HG02623 (cell line): ENCODE measurements around the gene RHBDD3.

ENCODE experiments used
- ATAC-seq: cut with Tn5 transposase; IDR thresholded peaks from one replicate; pipeline ENCODE4 v1.9.1; 2021; ENCODE audit warnings: moderate library complexity; ENCODE audit not compliant: unreplicated experiment

RHBDD3 gene

DNA sequence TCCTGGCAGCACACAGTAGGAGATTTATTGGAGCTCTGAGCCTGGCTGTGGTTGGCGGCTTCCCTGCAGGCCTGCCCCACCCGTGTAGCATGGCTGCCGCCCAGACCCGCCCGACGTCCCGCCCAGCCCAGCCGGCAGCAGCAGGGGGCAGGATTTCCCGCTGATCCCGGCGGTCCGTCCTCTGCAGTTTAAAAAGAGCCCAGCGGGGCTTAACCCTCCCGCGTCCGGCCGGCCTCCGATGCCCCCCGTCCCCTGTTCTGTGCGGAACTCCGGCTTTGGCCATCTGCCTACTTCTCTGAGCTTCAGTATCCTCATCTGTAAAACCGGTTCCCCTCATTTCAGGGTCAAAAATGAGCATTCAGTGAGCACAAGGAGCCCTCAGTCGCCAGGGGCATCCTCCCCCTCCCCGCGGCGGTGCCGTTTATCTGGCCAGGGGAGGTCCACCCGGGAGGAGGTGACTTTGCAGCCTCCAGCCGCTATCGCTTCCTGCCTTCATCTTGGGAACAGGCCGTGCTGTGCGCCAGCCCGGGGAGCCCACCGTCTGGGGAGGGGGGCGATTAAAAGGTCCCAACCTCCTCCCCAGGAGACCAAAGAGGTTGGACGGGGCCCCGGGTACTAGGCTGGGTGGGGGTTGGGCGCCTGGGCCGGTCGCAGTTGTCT, 38.5 kb upstream of the RHBDD3 start, which contains the start of gene GAS2L1:
GAS2L1 (plus strand) TSS at position 476 of the 660 bp plus-strand sequence. CDS start 1,456 bp downstream, outside the sequence.
- no peak for ATAC-seq

- no peak for ATAC-seq
Observed at GRCh38 chr22:29305836-29306174, 38.0 kb upstream of the RHBDD3 start.

- ATAC-seq: no peak
Observed at GRCh38 chr22:29302681-29303465, 35.1 kb upstream of the RHBDD3 start.

DNA sequence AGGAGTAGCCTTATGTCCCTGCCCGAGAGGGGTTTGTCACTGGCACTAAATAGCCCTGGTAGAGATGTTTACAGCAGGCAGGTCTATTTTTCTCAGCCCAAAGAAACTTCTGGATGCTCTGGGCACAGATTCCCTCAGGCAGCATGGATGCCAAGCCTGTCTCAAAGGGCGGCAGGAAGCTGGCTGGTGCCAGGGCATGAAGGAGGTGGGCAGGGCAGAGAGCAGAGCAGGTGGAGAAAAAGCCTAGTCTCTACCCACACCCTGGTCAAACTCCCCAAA, 34.6 kb upstream of the RHBDD3 start:
- no peak for ATAC-seq

DNA sequence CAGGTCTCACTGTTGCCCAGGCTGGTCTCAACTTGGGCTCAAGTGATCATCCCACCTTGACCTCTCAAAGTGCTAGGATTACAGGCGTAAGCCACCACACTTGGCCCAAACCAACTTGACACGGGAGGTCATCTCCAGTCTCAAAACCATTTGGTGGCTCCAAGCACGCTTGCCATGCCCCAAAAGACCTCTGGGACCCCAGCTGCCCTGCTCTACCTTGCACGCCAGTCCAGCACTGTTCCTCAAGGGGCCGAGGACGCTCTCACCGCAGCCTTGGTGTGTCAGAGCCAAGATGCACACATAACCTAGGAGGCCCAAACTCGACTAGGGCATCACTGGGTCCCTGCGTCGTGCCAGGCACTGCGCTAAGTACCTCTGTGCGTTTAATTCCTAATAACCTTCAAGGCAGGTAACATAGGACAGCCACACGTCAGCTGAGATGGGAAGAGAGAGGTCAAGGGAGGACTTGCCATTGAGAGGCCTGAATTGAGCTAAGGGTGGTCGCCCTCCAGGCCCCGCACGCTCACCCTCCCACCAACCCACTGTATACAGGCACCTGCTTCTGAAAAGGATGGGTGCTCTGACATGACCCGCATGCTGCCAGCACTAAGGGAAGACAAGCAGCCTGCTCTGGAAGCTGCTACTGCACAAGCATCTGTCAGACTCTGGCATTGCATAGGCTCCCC, 34.1 kb upstream of the RHBDD3 start:
- no peak for ATAC-seq

DNA sequence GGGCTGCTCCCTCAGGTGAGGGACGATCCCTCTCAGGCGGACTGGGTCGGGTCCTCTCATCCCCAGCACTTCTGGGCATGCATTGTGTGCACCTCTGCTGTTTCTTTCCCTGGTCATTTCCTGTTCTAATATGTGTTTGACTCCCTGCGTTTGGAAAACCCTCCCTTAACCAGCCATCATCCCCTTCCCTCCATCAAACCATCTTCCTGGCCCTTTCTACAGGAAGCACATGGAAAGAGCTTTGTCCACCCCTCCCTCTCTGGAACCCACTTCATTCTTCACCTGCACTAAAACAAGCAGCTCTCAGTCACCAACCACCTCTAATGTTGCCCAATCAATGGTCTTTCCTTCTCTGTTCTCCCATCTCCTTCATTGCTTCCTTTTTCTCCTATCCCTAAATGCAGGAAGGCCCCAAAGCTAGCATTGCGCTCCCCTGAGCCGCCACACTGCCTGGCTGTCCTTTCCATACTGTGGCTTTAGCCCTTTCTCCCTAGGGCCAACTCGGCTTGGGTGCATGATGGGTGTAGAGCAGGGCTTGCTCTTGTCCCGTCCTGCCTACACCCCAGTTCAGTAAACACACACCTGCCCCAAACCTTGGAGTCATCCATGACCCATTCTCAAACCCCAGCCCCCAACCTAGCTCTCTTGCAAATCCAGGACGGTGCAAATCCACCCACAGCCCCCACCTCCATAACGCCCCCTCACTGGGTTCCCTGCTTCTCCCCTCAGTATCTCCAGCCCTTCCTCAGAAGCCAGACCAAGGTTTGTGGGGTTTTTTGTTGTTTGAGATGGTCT, 33.2 kb upstream of the RHBDD3 start:
- ATAC-seq: no peak

DNA sequence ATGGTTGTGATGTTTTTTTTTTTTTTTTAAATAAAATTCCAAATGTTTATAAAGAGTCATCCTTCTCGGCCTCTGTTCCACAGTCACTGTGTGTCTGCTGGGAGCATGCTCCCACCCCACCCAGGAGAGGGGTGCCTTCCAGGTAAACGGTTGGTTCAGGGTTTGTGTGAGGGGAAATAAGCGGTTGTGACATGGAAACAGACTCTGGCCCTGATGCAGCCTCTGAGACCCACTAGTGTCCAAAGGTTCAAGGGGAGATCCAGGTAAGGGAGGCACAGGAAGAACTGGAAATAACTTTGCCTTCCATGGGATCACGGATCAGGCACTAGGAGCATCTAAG, 32.7 kb upstream of the RHBDD3 start:
- ATAC-seq: no peak

DNA sequence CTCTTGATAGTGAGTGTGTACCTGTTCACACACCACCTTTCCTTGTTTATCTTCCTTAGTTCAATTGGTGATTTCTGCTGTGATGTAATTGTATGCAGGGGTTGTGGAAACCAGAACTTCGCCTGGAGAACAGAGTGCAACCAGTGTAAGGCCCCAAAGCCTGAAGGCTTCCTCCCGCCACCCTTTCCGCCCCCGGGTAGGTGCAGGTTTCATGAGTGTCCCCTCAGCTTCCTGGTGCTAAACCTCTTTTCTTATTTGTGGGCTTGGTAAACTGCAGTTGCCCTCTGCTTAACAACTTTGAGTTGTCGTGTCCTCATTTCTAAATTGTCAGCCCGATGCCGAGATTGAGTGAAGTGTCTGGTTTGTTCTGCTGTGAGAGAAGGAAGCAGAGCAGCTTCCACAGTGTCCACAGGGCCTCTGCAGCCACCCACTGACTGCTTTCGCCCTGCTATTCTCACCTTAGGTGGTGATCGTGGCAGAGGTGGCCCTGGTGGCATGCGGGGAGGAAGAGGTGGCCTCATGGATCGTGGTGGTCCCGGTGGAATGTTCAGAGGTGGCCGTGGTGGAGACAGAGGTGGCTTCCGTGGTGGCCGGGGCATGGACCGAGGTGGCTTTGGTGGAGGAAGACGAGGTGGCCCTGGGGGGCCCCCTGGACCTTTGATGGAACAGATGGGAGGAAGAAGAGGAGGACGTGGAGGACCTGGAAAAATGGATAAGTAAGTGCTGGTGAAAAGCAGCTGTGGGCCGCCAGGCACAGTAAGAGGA, 31.5 kb upstream of the RHBDD3 start:
- ATAC-seq: no peak

DNA sequence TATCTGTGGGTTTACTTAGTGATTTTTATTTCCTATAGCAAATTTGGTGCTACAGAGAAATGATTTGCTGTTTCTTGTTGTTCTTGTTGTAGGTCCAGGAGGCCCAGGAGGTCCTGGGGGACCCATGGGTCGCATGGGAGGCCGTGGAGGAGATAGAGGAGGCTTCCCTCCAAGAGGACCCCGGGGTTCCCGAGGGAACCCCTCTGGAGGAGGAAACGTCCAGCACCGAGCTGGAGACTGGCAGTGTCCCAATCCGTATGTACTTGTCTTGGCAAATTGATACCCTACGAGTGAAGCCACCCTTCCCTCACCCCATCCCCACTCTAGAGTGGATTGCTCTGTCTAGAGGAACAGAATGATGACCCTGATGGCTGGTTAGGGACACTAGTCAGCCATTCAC, 30.9 kb upstream of the RHBDD3 start:
- ATAC-seq: no peak

- no peak for ATAC-seq
Observed at GRCh38 chr22:29292379-29292778, 24.6 kb upstream of the RHBDD3 start.

GRCh38 chr22:29291215-29291614, 23.4 kb upstream of the RHBDD3 start:
- ATAC-seq: no peak

DNA sequence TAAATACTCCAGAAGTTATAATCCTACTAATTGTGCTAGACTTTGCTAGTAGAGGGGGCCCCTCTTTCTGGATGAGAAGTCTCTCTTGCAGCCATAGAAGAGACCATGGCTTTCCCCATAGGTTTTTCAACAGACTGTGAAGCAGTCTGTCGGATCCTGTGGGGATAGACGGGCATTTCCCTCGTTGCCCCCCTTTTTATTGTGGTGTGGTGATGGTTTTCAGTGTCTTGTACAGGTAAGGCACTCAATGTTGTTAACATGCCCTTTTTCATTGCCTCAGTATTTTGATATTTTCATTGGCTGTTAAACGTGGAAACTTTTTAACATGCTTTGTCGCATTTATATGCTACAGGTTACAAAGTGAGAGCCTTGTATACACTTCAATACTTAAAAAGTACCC, 22.3 kb upstream of the RHBDD3 start:
- ATAC-seq: no peak

- no peak for ATAC-seq
Observed at GRCh38 chr22:29288837-29289236, 21.1 kb upstream of the RHBDD3 start.

GRCh38 chr22:29284196-29284595, 16.4 kb upstream of the RHBDD3 start:
- no peak for ATAC-seq

GRCh38 chr22:29277927-29278326, 10.1 kb upstream of the RHBDD3 start:
- no peak for ATAC-seq

DNA sequence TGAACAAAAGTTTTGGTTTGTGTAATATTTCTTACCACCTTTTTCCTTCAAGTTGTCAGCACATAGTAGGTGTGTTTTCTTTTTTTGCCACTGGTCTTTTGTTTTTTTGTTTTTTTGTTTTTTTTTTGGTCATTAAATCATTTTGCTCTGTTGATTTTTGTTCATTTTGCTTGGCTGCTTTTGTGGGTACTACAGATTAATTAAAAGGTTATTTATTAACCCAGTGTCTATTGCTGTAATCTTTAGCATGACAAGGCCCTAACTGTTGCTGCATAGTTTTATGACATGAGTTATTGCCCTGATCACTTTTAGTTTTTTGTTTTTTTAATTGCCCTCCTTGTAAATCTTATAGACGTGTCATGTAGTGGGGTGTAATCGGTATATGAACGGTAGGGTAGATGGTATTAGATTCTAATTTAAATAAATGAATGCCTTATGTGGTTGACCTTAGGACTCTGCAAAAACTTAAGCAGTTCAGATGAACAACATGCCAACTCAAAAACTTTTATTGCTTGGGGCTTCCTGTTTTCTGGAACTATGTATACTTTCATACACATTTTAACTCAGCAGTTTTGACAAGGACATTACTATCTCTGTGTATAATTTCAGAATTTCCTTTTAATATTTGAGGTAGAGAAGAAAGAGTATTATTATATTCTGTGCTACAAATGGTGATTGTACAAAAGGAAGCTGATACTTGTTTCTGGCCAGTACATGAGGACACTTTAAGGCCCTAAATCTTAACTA, 8.2 kb upstream of the RHBDD3 start:
- no peak for ATAC-seq

DNA sequence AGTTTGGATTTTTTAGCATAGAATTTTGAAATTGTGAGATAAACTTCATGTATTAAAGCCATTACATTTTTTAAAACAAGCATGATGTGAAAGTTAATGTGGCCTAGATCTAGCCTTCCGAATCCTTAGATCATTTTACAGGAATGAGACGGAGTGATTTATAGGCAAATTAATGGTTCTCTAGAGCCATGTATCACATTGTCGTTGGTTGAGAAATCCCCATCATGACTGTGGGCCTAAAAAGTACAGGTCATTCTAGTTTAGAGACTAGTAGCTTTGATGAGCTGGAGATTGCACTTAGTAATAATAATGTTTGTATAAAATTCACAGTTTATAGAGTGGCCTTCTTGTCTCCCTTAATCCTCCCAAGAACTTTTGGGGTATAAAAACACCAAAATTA, 7.4 kb upstream of the RHBDD3 start:
- ATAC-seq: no peak

DNA sequence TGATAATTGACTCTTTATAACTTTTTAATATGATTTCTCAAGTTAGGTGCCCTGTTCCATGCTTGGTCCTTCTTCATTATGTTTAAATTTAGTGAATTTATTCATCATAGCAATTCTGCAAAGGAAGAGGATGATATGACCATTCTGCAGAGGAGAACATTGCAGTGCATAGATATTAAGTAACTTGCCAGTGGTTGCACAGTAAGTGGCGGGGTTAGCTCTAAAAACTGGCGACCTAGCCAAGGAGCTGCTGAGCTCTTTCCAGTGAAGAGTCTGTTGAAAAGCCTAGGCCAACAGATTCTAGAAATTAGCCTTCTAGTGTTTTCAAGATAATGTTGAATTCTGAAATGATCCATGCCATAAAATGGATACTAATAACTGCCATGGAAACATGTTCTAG, 4.8 kb upstream of the RHBDD3 start:
- ATAC-seq: no peak

GRCh38 chr22:29270475-29271271, 2.9 kb upstream of the RHBDD3 start:
- ATAC-seq: no peak
